Mesenchymal stem cell (in vitro differentiated cells and primary cell): ENCODE data around the gene MAPK10.

Experiments used
- DNase-seq: peaks from one replicate; pipeline ENCODE4 v3.0.0-alpha.2; 2013
- H2AFZ ChIP-seq: one replicate; pipeline ENCODE4 v1.6.1; 2013; ENCODE audit warnings: low read depth, mild to moderate bottlenecking, control low read depth, inconsistent platforms, low read length, moderate library complexity
- H2AK5ac ChIP-seq: 2 replicates; pipeline ENCODE4 v1.6.1; 2013; ENCODE audit warnings: low read length, moderate library complexity, mild to moderate bottlenecking, inconsistent platforms; ENCODE audit not compliant: severe bottlenecking
- H2BK120ac ChIP-seq: one replicate; pipeline ENCODE4 v1.6.1; 2013; ENCODE audit warnings: low read depth, mild to moderate bottlenecking, inconsistent platforms, low read length, moderate library complexity
- H2BK12ac ChIP-seq, 2 experiments: one replicate each; pipeline ENCODE4 v1.6.1; 2013; ENCODE audit warnings: inconsistent platforms in 2 of 2, low read length in 2 of 2, mild to moderate bottlenecking in 2 of 2, moderate library complexity in 2 of 2, control low read depth in 1 of 2
- H2BK15ac ChIP-seq: one replicate; pipeline ENCODE4 v1.6.1; 2013; ENCODE audit warnings: mild to moderate bottlenecking, low read depth, inconsistent platforms; ENCODE audit not compliant: poor library complexity, severe bottlenecking
- H2BK5ac ChIP-seq: 2 replicates; pipeline ENCODE4 v1.6.1; 2013; ENCODE audit warnings: low read depth, mild to moderate bottlenecking, low read length, control low read depth, inconsistent platforms; ENCODE audit not compliant: poor library complexity, severe bottlenecking
- H3K14ac ChIP-seq, 2 experiments: one replicate each; pipeline ENCODE4 v1.6.1; 2013; ENCODE audit warnings: inconsistent platforms in 2 of 2, low read length in 2 of 2, control low read depth in 1 of 2, mild to moderate bottlenecking in 1 of 2, moderate library complexity in 1 of 2
- H3K18ac ChIP-seq, 2 experiments: one replicate each; pipeline ENCODE4 v1.6.1; 2013; ENCODE audit warnings: inconsistent platforms in 2 of 2, low read length in 2 of 2, control low read depth in 1 of 2, low read depth in 1 of 2, mild to moderate bottlenecking in 1 of 2
- H3K23ac ChIP-seq, 2 experiments: one replicate each; pipeline ENCODE4 v1.6.1; 2013; ENCODE audit warnings: inconsistent platforms in 2 of 2, low read length in 2 of 2, mild to moderate bottlenecking in 2 of 2, moderate library complexity in 2 of 2, control low read depth in 1 of 2
- H3K27ac ChIP-seq: 2 replicates; pipeline ENCODE4 v1.5.1; 2013; ENCODE audit warnings: mild to moderate bottlenecking, moderate library complexity, low read length, control low read depth, inconsistent platforms; ENCODE audit not compliant: poor library complexity, severe bottlenecking
- H3K27me3 ChIP-seq, 2 experiments: 2 replicates each; pipeline versions ENCODE4 v1.6.1 to v1.7.0; 2013; ENCODE audit warnings: low read length in 2 of 2, mild to moderate bottlenecking in 2 of 2, moderate library complexity in 2 of 2, control low read depth in 1 of 2, inconsistent platforms in 1 of 2; ENCODE audit not compliant: control insufficient read depth in 1 of 2, insufficient read depth in 1 of 2
- H3K36me3 ChIP-seq, 2 experiments: 2 replicates each; pipeline versions ENCODE4 v1.6.1 to v1.7.0; 2013; ENCODE audit warnings: low read length in 2 of 2, control low read depth in 1 of 2, inconsistent platforms in 1 of 2, low read depth in 1 of 2, mild to moderate bottlenecking in 1 of 2; ENCODE audit not compliant: insufficient read depth in 2 of 2, control insufficient read depth in 1 of 2
- H3K4ac ChIP-seq, 2 experiments: one replicate each; pipeline ENCODE4 v1.6.1; 2013; ENCODE audit warnings: inconsistent platforms in 2 of 2, low read length in 2 of 2, mild to moderate bottlenecking in 2 of 2, moderate library complexity in 2 of 2, control low read depth in 1 of 2, low read depth in 1 of 2
- H3K4me1 ChIP-seq: 2 replicates; pipeline ENCODE4 v1.6.1; 2013; ENCODE audit warnings: low read depth, low read length, control low read depth; ENCODE audit not compliant: control insufficient read depth, insufficient read depth
- H3K4me2 ChIP-seq: 2 replicates; pipeline ENCODE4 v1.6.1; 2013; ENCODE audit warnings: low read length, mild to moderate bottlenecking, inconsistent platforms; ENCODE audit not compliant: poor library complexity, severe bottlenecking
- H3K4me3 ChIP-seq, 2 experiments: 2 replicates each; pipeline versions ENCODE4 v1.5.1 to v1.7.0; 2013; ENCODE audit warnings: low read length in 2 of 2, mild to moderate bottlenecking in 2 of 2, control low read depth in 1 of 2, low read depth in 1 of 2; ENCODE audit not compliant: insufficient read depth in 1 of 2
- H3K79me1 ChIP-seq: replicated peaks from 2 replicates; pipeline ENCODE4 v1.6.1; 2013; ENCODE audit warnings: mild to moderate bottlenecking, control low read depth, low read length, inconsistent platforms; ENCODE audit not compliant: poor library complexity, severe bottlenecking
- H3K9ac ChIP-seq: 2 replicates; pipeline ENCODE4 v1.7.0; 2013; ENCODE audit warnings: mild to moderate bottlenecking, low read length, moderate library complexity
- H3K9me3 ChIP-seq: 2 replicates; pipeline ENCODE4 v1.7.0; 2013; ENCODE audit warnings: mild to moderate bottlenecking, low read length; ENCODE audit not compliant: control insufficient read depth
- H4K8ac ChIP-seq: one replicate; pipeline ENCODE4 v1.6.1; 2013; ENCODE audit warnings: inconsistent platforms, mild to moderate bottlenecking, low read length, moderate library complexity
- H4K91ac ChIP-seq: one replicate; pipeline ENCODE4 v1.6.1; 2013; ENCODE audit warnings: mild to moderate bottlenecking, low read length, inconsistent platforms
- WGBS: methylation state at CpG from one replicate; pipeline ENCODE4 v1.1.7; 2013; ENCODE audit warnings: mixed read lengths; 5-methylcytosine and 5-hydroxymethylcytosine counted together

MAPK10 gene

GRCh38 chr4:86272669-86273068, 87.2 kb downstream of the MAPK10 start:
- 100% methylated on average over 1 of the region's 1 CpG for WGBS
- no peak overlapping the region for H3K14ac ChIP-seq
- no peak overlapping the region for H3K23ac ChIP-seq
- H3K27me3 ChIP-seq: no peaks in the 10 kb centered on the region
- no peak overlapping the region for H4K8ac ChIP-seq
- H2BK120ac ChIP-seq: no peak overlapping the region
- H2BK5ac ChIP-seq: no peak overlapping the region
- H3K9ac ChIP-seq: no peak overlapping the region
- H3K9me3 ChIP-seq: no peaks in the 10 kb centered on the region
- no peak overlapping the region for H2AFZ ChIP-seq
- no peak overlapping the region for H3K4ac ChIP-seq
- no peak overlapping the region for H3K4me2 ChIP-seq
- no peak overlapping the region for H3K27ac ChIP-seq
- no peaks in the 10 kb centered on the region for H3K4me1 ChIP-seq
- H3K36me3 ChIP-seq: no peaks in the 10 kb centered on the region
- no peak overlapping the region for H3K18ac ChIP-seq
- H4K91ac ChIP-seq: no peak overlapping the region
- no peak overlapping the region for H2BK15ac ChIP-seq
- no peaks in the 10 kb centered on the region for H3K79me1 ChIP-seq
- H3K4me3 ChIP-seq: no peak overlapping the region
- no peak for DNase-seq
- no peak overlapping the region for H2BK12ac ChIP-seq
- no peak overlapping the region for H2AK5ac ChIP-seq

DNA sequence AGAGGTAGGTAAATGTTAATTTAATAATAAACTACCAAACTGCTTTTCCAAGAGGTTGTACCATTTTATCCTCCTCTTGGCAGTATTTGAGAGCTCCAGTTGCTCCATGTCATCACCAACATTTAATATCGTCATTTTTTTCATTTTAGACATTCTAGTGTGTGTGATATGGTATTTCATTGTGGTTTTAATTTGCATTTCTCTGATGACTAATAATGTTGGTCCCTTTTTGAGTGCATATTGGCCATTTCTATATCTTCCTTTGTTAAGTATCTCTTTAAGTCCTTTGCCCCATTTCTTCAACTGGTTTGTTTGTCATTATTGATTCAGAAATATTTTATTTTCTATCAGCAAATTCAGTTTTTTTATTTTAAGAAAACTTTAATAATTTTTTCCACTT, 88.8 kb downstream of the MAPK10 start:
- H2BK15ac ChIP-seq: no peak overlapping the region
- H3K14ac ChIP-seq: no peak overlapping the region
- no peak overlapping the region for H3K4me2 ChIP-seq
- no peak overlapping the region for H3K27ac ChIP-seq
- no peak overlapping the region for H4K91ac ChIP-seq
- no peaks in the 10 kb centered on the region for H3K27me3 ChIP-seq
- H2BK12ac ChIP-seq: no peak overlapping the region
- H3K9me3 ChIP-seq: no peaks in the 10 kb centered on the region
- no peaks in the 10 kb centered on the region for H3K36me3 ChIP-seq
- no peak overlapping the region for H3K4me3 ChIP-seq
- H3K18ac ChIP-seq: no peak overlapping the region
- DNase-seq: no peak
- no peak overlapping the region for H4K8ac ChIP-seq
- no peak overlapping the region for H3K9ac ChIP-seq
- no peak overlapping the region for H2AK5ac ChIP-seq
- H2BK120ac ChIP-seq: no peak overlapping the region
- no peak overlapping the region for H2AFZ ChIP-seq
- no peaks in the 10 kb centered on the region for H3K79me1 ChIP-seq
- WGBS: no CpG with 5 or more reads among the region's 1 CpG
- H3K23ac ChIP-seq: no peak overlapping the region
- no peaks in the 10 kb centered on the region for H3K4me1 ChIP-seq
- H3K4ac ChIP-seq: no peak overlapping the region
- no peak overlapping the region for H2BK5ac ChIP-seq

- Histone ChIP-seq H3K79me1 (no peaks in the 10 kb centered on the region), H3K4ac (no peak overlapping the region), H3K27ac (no peak overlapping the region), H3K23ac (no peak overlapping the region), H2AFZ (no peak overlapping the region), H3K9me3 (no peaks in the 10 kb centered on the region), H2BK12ac (no peak overlapping the region), H3K4me1 (no peaks in the 10 kb centered on the region), H4K91ac (no peak overlapping the region), H3K27me3 (no peaks in the 10 kb centered on the region), H4K8ac (no peak overlapping the region), H2BK15ac (no peak overlapping the region), H3K36me3 (no peaks in the 10 kb centered on the region), H3K4me2 (no peak overlapping the region), H3K14ac (no peak overlapping the region), H3K18ac (no peak overlapping the region), H2BK5ac (no peak overlapping the region), H2BK120ac (no peak overlapping the region), H3K9ac (no peak overlapping the region), H2AK5ac (no peak overlapping the region), H3K4me3 (no peak overlapping the region)
- WGBS: 92% methylated on average over 1 of the region's 1 CpG
- DNase-seq: no peak
Observed at GRCh38 chr4:86269354-86269753, 90.5 kb downstream of the MAPK10 start.

DNA sequence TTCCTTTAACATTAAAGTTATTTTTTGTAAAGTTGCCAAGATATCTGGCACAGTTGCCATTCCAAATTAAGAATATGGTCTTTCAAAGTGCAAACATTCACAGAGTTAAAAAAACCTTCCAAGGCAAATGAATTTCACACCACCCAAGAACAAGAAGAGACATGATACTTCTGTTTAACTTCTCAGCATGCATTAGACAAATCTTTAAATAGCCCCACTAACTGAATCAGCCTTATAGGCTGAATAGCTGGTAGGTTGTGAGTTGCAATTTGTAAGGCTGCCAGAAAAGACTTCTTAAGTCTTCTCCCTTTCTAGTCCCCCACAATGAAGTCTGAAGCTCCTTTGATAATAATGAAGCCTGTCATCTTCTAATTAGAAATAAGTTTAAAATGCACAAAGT, 95.6 kb downstream of the MAPK10 start:
- no peak overlapping the region for H2BK5ac ChIP-seq
- no peaks in the 10 kb centered on the region for H3K9me3 ChIP-seq
- H3K18ac ChIP-seq: no peak overlapping the region
- DNase-seq: no peak
- H3K4me1 ChIP-seq: no peaks in the 10 kb centered on the region
- H3K9ac ChIP-seq: no peak overlapping the region
- H3K4me2 ChIP-seq: no peak overlapping the region
- H2BK15ac ChIP-seq: no peak overlapping the region
- H3K36me3 ChIP-seq: no peaks in the 10 kb centered on the region
- H2BK12ac ChIP-seq: no peak overlapping the region
- H3K27ac ChIP-seq: no peak overlapping the region
- H2AFZ ChIP-seq: no peak overlapping the region
- H3K79me1 ChIP-seq: no peaks in the 10 kb centered on the region
- H4K91ac ChIP-seq: no peak overlapping the region
- no peak overlapping the region for H3K4ac ChIP-seq
- no peak overlapping the region for H3K4me3 ChIP-seq
- H3K27me3 ChIP-seq: no peaks in the 10 kb centered on the region
- H3K23ac ChIP-seq: no peak overlapping the region
- no peak overlapping the region for H2AK5ac ChIP-seq
- no peak overlapping the region for H3K14ac ChIP-seq
- no peak overlapping the region for H4K8ac ChIP-seq
- H2BK120ac ChIP-seq: no peak overlapping the region
